GM23338 (cell line): ENCODE measurements around the gene TYR.

Experiments used
- EZH2 ChIP-seq: fragments of 200-600 bp; sonication (generic); IDR thresholded peaks from one replicate; pipeline ENCODE4 v1.8.0; 2017; ENCODE audit warnings: antibody characterized with exemption, mild to moderate bottlenecking, low read depth; ENCODE audit not compliant: unreplicated experiment
- NANOG ChIP-seq: IDR thresholded peaks from 2 replicates; pipeline ENCODE4 v1.6.1; 2016; ENCODE audit warnings: antibody characterized with exemption, borderline replicate concordance
- REST ChIP-seq: IDR thresholded peaks from one replicate; pipeline ENCODE4 v1.6.1; 2018; ENCODE audit warnings: antibody characterized with exemption; ENCODE audit not compliant: unreplicated experiment
- TF ChIP-seq, protein P1 (sequence below), 2 experiments: fragments of 200-600 bp in 1 of 2; sonication (generic) in 1 of 2; conservative IDR thresholded peaks; 2 replicates each; pipeline versions ENCODE4 v1.5.1 to v1.6.1; 2016 to 2017; ENCODE audit warnings: antibody characterized with exemption in 2 of 2, low read depth in 2 of 2, mild to moderate bottlenecking in 2 of 2, moderate library complexity in 1 of 2

DNA sequence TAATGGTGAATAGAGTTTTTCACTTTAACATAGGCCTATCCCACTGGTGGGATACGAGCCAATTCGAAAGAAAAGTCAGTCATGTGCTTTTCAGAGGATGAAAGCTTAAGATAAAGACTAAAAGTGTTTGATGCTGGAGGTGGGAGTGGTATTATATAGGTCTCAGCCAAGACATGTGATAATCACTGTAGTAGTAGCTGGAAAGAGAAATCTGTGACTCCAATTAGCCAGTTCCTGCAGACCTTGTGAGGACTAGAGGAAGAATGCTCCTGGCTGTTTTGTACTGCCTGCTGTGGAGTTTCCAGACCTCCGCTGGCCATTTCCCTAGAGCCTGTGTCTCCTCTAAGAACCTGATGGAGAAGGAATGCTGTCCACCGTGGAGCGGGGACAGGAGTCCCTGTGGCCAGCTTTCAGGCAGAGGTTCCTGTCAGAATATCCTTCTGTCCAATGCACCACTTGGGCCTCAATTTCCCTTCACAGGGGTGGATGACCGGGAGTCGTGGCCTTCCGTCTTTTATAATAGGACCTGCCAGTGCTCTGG lies at the start of gene TYR:
- TF ChIP-seq, protein P1, sequence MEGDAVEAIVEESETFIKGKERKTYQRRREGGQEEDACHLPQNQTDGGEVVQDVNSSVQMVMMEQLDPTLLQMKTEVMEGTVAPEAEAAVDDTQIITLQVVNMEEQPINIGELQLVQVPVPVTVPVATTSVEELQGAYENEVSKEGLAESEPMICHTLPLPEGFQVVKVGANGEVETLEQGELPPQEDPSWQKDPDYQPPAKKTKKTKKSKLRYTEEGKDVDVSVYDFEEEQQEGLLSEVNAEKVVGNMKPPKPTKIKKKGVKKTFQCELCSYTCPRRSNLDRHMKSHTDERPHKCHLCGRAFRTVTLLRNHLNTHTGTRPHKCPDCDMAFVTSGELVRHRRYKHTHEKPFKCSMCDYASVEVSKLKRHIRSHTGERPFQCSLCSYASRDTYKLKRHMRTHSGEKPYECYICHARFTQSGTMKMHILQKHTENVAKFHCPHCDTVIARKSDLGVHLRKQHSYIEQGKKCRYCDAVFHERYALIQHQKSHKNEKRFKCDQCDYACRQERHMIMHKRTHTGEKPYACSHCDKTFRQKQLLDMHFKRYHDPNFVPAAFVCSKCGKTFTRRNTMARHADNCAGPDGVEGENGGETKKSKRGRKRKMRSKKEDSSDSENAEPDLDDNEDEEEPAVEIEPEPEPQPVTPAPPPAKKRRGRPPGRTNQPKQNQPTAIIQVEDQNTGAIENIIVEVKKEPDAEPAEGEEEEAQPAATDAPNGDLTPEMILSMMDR (conservative IDR thresholded peaks at IDR 0.05; ENCODE audit: low read depth in 2 of 2): no peak
- TF ChIP-seq EZH2 (no peak), REST (no peak), NANOG (no peak)
